GM23338 (cell line): ENCODE data around the gene PCSK5. TPM values are rescaled to one million over a fixed set of nuclear protein-coding genes. Genes with fewer than 3 reads are reported as not detected.

Source experiments
- ATAC-seq: fragments of 200-7000 bp; cut with Tn5 transposase; 3 replicates; pipeline ENCODE4 v1.9.1; 2020
- DNase-seq: peaks from one replicate; pipeline ENCODE4 v3.0.0-alpha.2; 2015; ENCODE audit warnings: low spot score
- H2AFZ ChIP-seq: fragments of 200-600 bp; sonication (generic); 2 replicates; pipeline ENCODE4 v1.8.0; 2016; ENCODE audit warnings: antibody characterized with exemption, mild to moderate bottlenecking, moderate library complexity
- H3F3A ChIP-seq: fragments of 200-600 bp; sonication (generic); replicated peaks from 2 replicates; pipeline ENCODE4 v1.8.0; 2017; ENCODE audit warnings: antibody characterized with exemption, mixed run types, low read depth
- H3K27ac ChIP-seq: fragments of 200-600 bp; sonication (generic); 2 replicates; pipeline ENCODE4 v1.6.1; 2016; ENCODE audit warnings: low read depth
- H3K27me3 ChIP-seq: fragments of 200-600 bp; sonication (generic); 2 replicates; pipeline ENCODE4 v1.8.0; 2016; ENCODE audit warnings: mild to moderate bottlenecking, mixed run types, moderate library complexity; ENCODE audit not compliant: insufficient read depth
- H3K36me3 ChIP-seq: fragments of 200-600 bp; sonication (generic); 2 replicates; pipeline ENCODE4 v1.8.0; 2016; ENCODE audit warnings: mild to moderate bottlenecking; ENCODE audit not compliant: insufficient read depth
- H3K4me1 ChIP-seq: fragments of 200-600 bp; sonication (generic); 2 replicates; pipeline ENCODE4 v1.8.0; 2016; ENCODE audit warnings: mild to moderate bottlenecking, moderate library complexity; ENCODE audit not compliant: insufficient read depth
- H3K4me2 ChIP-seq: fragments of 200-600 bp; sonication (generic); 2 replicates; pipeline ENCODE4 v1.7.1; 2017; ENCODE audit warnings: mixed run types
- H3K4me3 ChIP-seq: fragments of 200-600 bp; sonication (generic); 2 replicates; pipeline ENCODE4 v1.6.1; 2016; ENCODE audit warnings: mixed run types
- H3K79me2 ChIP-seq: fragments of 200-600 bp; sonication (generic); replicated peaks from 2 replicates; pipeline ENCODE4 v1.8.0; 2017; ENCODE audit warnings: mild to moderate bottlenecking; ENCODE audit not compliant: insufficient read depth
- H3K9me2 ChIP-seq: fragments of 200-600 bp; sonication (generic); 2 replicates; pipeline ENCODE4 v1.8.0; 2017; ENCODE audit not compliant: insufficient read depth
- H4K20me1 ChIP-seq: fragments of 200-600 bp; sonication (generic); replicated peaks from 2 replicates; pipeline ENCODE4 v1.8.0; 2017; ENCODE audit warnings: mild to moderate bottlenecking; ENCODE audit not compliant: insufficient read depth
- H3K27ac Mint-ChIP-seq: 2 replicates; pipeline ENCODE4 v1.8.0; 2020; ENCODE audit warnings: inconsistent platforms, mild to moderate bottlenecking, moderate library complexity, mixed read lengths
- H3K27me3 Mint-ChIP-seq: 3 replicates; pipeline ENCODE4 v1.8.0; 2022; ENCODE audit warnings: low read depth, mild to moderate bottlenecking, moderate library complexity, mixed read lengths, inconsistent platforms; ENCODE audit not compliant: insufficient read depth, poor library complexity
- H3K36me3 Mint-ChIP-seq: 3 replicates; pipeline ENCODE4 v1.8.0; 2021; ENCODE audit warnings: low read depth, mild to moderate bottlenecking, inconsistent platforms, moderate library complexity, mixed read lengths
- H3K4me1 Mint-ChIP-seq: 3 replicates; pipeline ENCODE4 v1.8.0; 2020; ENCODE audit warnings: mild to moderate bottlenecking, inconsistent platforms, mixed read lengths
- H3K4me3 Mint-ChIP-seq: 3 replicates; pipeline ENCODE4 v1.8.0; 2021; ENCODE audit warnings: moderate library complexity, mild to moderate bottlenecking, inconsistent platforms, mixed read lengths
- H3K9me3 Mint-ChIP-seq: 3 replicates; pipeline ENCODE4 v1.8.0; 2020; ENCODE audit warnings: moderate library complexity, mild to moderate bottlenecking, inconsistent platforms, mixed read lengths
- CREB1 ChIP-seq: fragments of 250-450 bp; sonication (Bioruptor Pico); IDR thresholded peaks from 2 replicates; pipeline ENCODE4 v1.5.0; 2020; ENCODE audit warnings: low read depth, mild to moderate bottlenecking, moderate library complexity
- CTCF ChIP-seq, 2 experiments: fragments of 200-600 bp in 1 of 2; sonication (generic) in 1 of 2; conservative IDR thresholded peaks; 2 replicates each; pipeline versions ENCODE4 v1.5.1 to v1.6.1; 2016 to 2017; ENCODE audit warnings: antibody characterized with exemption in 2 of 2, low read depth in 2 of 2, mild to moderate bottlenecking in 2 of 2, moderate library complexity in 1 of 2
- EZH2 ChIP-seq: fragments of 200-600 bp; sonication (generic); IDR thresholded peaks from one replicate; pipeline ENCODE4 v1.8.0; 2017; ENCODE audit warnings: antibody characterized with exemption, mild to moderate bottlenecking, low read depth; ENCODE audit not compliant: unreplicated experiment
- EZH2phosphoT487 ChIP-seq: fragments of 200-600 bp; sonication (generic); IDR thresholded peaks from one replicate; pipeline ENCODE4 v1.8.1; 2018; ENCODE audit warnings: antibody characterized with exemption; ENCODE audit not compliant: unreplicated experiment
- JUNB ChIP-seq: IDR thresholded peaks from one replicate; pipeline ENCODE4 v1.6.1; 2016; ENCODE audit warnings: antibody characterized with exemption; ENCODE audit not compliant: unreplicated experiment
- NANOG ChIP-seq: IDR thresholded peaks from 2 replicates; pipeline ENCODE4 v1.6.1; 2016; ENCODE audit warnings: antibody characterized with exemption, borderline replicate concordance
- POLR2AphosphoS5 ChIP-seq: IDR thresholded peaks from 2 replicates; pipeline ENCODE4 v1.6.1; 2016; ENCODE audit warnings: antibody characterized with exemption, low read depth
- STAT1 ChIP-seq: IDR thresholded peaks from one replicate; pipeline ENCODE4 v1.6.1; 2016; ENCODE audit warnings: antibody characterized with exemption; ENCODE audit not compliant: unreplicated experiment
- ZNF114 ChIP-seq: fragments of 250-450 bp; sonication (Bioruptor Pico); IDR thresholded peaks from 2 replicates; pipeline ENCODE4 v1.5.0; 2020; ENCODE audit warnings: mild to moderate bottlenecking, moderate library complexity
- ZNF331 ChIP-seq: fragments of 250-450 bp; sonication (Bioruptor Pico); IDR thresholded peaks from 2 replicates; pipeline ENCODE4 v1.5.0; 2020; ENCODE audit warnings: low read depth, mild to moderate bottlenecking, moderate library complexity
- ZNF462 ChIP-seq: fragments of 250-450 bp; sonication (Bioruptor Pico); IDR thresholded peaks from 2 replicates; pipeline ENCODE4 v1.5.0; 2020; ENCODE audit warnings: mild to moderate bottlenecking, moderate library complexity
- polyA plus RNA-seq: library from polyadenylated mRNA; unstranded; fragments of >200 nt; fragmentation: Nextera tagmentation; extraction: Ambion mirVana; gene quantifications from 2 replicates; pipeline ENCODE4 v1.2.1, GENCODE V29; 2016
- total RNA-seq: library from RNA; depleted of rRNA; stranded (reverse); fragments of >200 nt; shearing (Covaris generic); gene quantifications from 2 replicates; pipeline ENCODE4 v1.2.3, GENCODE V29; 2014
- TF ChIP-seq, protein P1 (sequence below): IDR thresholded peaks from one replicate; pipeline ENCODE4 v1.6.1; 2018; ENCODE audit warnings: antibody characterized with exemption; ENCODE audit not compliant: unreplicated experiment
- TF ChIP-seq, protein P2 (sequence below): IDR thresholded peaks from 2 replicates; pipeline ENCODE4 v1.6.1; 2016; ENCODE audit warnings: antibody characterized with exemption

PCSK5 gene
- total and polyA plus RNA-seq, 2 experiments from 2014 or later, result 12.3 to 34.8 TPM

GRCh38 chr9:76095585-76095984, 205.1 kb downstream of the PCSK5 start:
- Mint-ChIP-seq H3K4me1 (peaks cover 1% of the 10 kb centered on the region; the same call in 2 of the 3 replicates), H3K4me3 (no peak overlapping the region), H3K27me3 (peaks cover 7% of the 10 kb centered on the region), H3K27ac (no peak overlapping the region), H3K9me3 (peaks cover 3% of the 10 kb centered on the region; the same call in 1 of the 3 replicates), H3K36me3 (peaks cover 9% of the 10 kb centered on the region)
- Histone ChIP-seq H3K27ac (no peak overlapping the region), H3K36me3 (peaks cover 6% of the 10 kb centered on the region; the same call in 1 of the 2 replicates), H3F3A (no peaks in the 10 kb centered on the region), H3K4me2 (no peak overlapping the region), H3K4me3 (no peak overlapping the region), H3K79me2 (no peaks in the 10 kb centered on the region; the same call in 1 of the 2 replicates), H3K9me2 (no peaks in the 10 kb centered on the region), H4K20me1 (0 out of 2 replicates have a peak, but pooled peaks cover 8% of the 10 kb centered on the region), H3K27me3 (no peaks in the 10 kb centered on the region), H3K4me1 (peaks cover 11% of the 10 kb centered on the region), H2AFZ (no peak overlapping the region)
- DNase-seq, result no peak
- no peak for ATAC-seq
- TF ChIP-seq ZNF462 (CRISPR knock-in tag) (no peak), ZNF331 (CRISPR knock-in tag) (no peak), EZH2 (no peak), CREB1 (CRISPR knock-in tag) (no peak), JUNB (no peak), CTCF (conservative IDR thresholded peaks at IDR 0.05; ENCODE audit: low read depth in 2 of 2) (no peak), NANOG (no peak), POLR2AphosphoS5 (no peak), EZH2phosphoT487 (no peak), STAT1 (no peak), ZNF114 (CRISPR knock-in tag) (no peak)
- TF ChIP-seq, protein P1, sequence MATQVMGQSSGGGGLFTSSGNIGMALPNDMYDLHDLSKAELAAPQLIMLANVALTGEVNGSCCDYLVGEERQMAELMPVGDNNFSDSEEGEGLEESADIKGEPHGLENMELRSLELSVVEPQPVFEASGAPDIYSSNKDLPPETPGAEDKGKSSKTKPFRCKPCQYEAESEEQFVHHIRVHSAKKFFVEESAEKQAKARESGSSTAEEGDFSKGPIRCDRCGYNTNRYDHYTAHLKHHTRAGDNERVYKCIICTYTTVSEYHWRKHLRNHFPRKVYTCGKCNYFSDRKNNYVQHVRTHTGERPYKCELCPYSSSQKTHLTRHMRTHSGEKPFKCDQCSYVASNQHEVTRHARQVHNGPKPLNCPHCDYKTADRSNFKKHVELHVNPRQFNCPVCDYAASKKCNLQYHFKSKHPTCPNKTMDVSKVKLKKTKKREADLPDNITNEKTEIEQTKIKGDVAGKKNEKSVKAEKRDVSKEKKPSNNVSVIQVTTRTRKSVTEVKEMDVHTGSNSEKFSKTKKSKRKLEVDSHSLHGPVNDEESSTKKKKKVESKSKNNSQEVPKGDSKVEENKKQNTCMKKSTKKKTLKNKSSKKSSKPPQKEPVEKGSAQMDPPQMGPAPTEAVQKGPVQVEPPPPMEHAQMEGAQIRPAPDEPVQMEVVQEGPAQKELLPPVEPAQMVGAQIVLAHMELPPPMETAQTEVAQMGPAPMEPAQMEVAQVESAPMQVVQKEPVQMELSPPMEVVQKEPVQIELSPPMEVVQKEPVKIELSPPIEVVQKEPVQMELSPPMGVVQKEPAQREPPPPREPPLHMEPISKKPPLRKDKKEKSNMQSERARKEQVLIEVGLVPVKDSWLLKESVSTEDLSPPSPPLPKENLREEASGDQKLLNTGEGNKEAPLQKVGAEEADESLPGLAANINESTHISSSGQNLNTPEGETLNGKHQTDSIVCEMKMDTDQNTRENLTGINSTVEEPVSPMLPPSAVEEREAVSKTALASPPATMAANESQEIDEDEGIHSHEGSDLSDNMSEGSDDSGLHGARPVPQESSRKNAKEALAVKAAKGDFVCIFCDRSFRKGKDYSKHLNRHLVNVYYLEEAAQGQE, result no peak
- TF ChIP-seq, protein P2, sequence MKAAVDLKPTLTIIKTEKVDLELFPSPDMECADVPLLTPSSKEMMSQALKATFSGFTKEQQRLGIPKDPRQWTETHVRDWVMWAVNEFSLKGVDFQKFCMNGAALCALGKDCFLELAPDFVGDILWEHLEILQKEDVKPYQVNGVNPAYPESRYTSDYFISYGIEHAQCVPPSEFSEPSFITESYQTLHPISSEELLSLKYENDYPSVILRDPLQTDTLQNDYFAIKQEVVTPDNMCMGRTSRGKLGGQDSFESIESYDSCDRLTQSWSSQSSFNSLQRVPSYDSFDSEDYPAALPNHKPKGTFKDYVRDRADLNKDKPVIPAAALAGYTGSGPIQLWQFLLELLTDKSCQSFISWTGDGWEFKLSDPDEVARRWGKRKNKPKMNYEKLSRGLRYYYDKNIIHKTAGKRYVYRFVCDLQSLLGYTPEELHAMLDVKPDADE, result no peak
